ENCODE measurements around the gene ENTPD7.

Gene ENTPD7

DNA sequence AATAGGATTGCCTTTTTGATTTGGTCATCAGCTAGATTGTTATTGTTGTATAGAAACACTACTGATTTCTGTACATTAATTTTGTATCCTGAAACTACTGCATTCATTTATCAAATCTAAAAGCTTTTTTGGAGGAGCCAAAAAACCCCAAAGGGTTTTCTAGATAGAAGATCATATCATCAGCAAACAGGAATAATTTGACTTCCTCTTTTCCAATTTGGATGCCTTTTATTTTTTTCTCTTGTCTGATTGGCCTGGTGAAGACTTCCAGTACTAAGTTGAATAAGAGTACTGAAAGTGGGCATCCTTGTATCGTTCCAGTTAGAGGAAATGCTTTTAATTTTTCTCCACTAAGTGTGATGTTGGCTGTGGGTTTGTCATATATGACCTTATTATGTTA lies 10.6 kb upstream of the ENTPD7 start:
- TF ChIP-seq EP300 (IDR thresholded peaks at IDR 0.05; ENCODE audit: borderline replicate concordance) (no peak), RAD21 (IDR thresholded peaks at IDR 0.05; ENCODE audit: low read depth) (no peak), REST (IDR thresholded peaks at IDR 0.05; ENCODE audit: low read depth) (no peak), TEAD4 (IDR thresholded peaks at IDR 0.05) (no peak), CEBPB (IDR thresholded peaks at IDR 0.05) (no peak), FOXM1 (IDR thresholded peaks at IDR 0.05; ENCODE audit: borderline replicate concordance, low read depth) (no peak), NFIC (IDR thresholded peaks at IDR 0.05) (no peak)
- TF ChIP-seq, protein P1, sequence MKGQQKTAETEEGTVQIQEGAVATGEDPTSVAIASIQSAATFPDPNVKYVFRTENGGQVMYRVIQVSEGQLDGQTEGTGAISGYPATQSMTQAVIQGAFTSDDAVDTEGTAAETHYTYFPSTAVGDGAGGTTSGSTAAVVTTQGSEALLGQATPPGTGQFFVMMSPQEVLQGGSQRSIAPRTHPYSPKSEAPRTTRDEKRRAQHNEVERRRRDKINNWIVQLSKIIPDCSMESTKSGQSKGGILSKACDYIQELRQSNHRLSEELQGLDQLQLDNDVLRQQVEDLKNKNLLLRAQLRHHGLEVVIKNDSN (IDR thresholded peaks at IDR 0.05), result no peak

GRCh38 chr10:99652800-99653390 lies 6.4 kb upstream of the ENTPD7 start:
- TF ChIP-seq TAF1 (IDR thresholded peaks at IDR 0.05; ENCODE audit: low read depth) (no peak), YY1 (IDR thresholded peaks at IDR 0.05; ENCODE audit: low read depth) (no peak), TCF12 (IDR thresholded peaks at IDR 0.05; ENCODE audit: low read depth) (no peak), CEBPB (IDR thresholded peaks at IDR 0.05) (no peak), RAD21 (IDR thresholded peaks at IDR 0.05; ENCODE audit: low read depth) (no peak), TEAD4 (IDR thresholded peaks at IDR 0.05) (no peak), FOXM1 (IDR thresholded peaks at IDR 0.05; ENCODE audit: borderline replicate concordance, low read depth) (no peak), EP300 (IDR thresholded peaks at IDR 0.05; ENCODE audit: borderline replicate concordance) (no peak), CREB1 (IDR thresholded peaks at IDR 0.05; ENCODE audit: low read depth) (no peak), EGR1 (IDR thresholded peaks at IDR 0.05) (no peak), REST (IDR thresholded peaks at IDR 0.05; ENCODE audit: low read depth) (no peak), ZBTB7A (IDR thresholded peaks at IDR 0.05; ENCODE audit: low read depth) (no peak), NFIC (IDR thresholded peaks at IDR 0.05) (no peak)
- TF ChIP-seq, protein P2, sequence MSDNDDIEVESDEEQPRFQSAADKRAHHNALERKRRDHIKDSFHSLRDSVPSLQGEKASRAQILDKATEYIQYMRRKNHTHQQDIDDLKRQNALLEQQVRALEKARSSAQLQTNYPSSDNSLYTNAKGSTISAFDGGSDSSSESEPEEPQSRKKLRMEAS (IDR thresholded peaks at IDR 0.05), result no peak
- TF ChIP-seq, protein P1 (IDR thresholded peaks at IDR 0.05), result no peak

- TF ChIP-seq TEAD4 (IDR thresholded peaks at IDR 0.05) (no peak), RAD21 (IDR thresholded peaks at IDR 0.05; ENCODE audit: low read depth) (no peak), TAF1 (IDR thresholded peaks at IDR 0.05; ENCODE audit: low read depth) (no peak), CREB1 (IDR thresholded peaks at IDR 0.05; ENCODE audit: low read depth) (no peak), REST (IDR thresholded peaks at IDR 0.05; ENCODE audit: low read depth) (no peak), FOXM1 (IDR thresholded peaks at IDR 0.05; ENCODE audit: borderline replicate concordance, low read depth) (no peak), YY1 (IDR thresholded peaks at IDR 0.05; ENCODE audit: low read depth) (no peak), EGR1 (IDR thresholded peaks at IDR 0.05) (no peak), ZBTB7A (IDR thresholded peaks at IDR 0.05; ENCODE audit: low read depth) (no peak), TCF12 (IDR thresholded peaks at IDR 0.05; ENCODE audit: low read depth) (no peak), CEBPB (IDR thresholded peaks at IDR 0.05) (no peak), NFIC (IDR thresholded peaks at IDR 0.05) (no peak), EP300 (IDR thresholded peaks at IDR 0.05; ENCODE audit: borderline replicate concordance) (no peak)
- TF ChIP-seq, protein P2 (IDR thresholded peaks at IDR 0.05), result no peak
- TF ChIP-seq, protein P1 (IDR thresholded peaks at IDR 0.05), result no peak
These were observed 4.7 kb upstream of the ENTPD7 start for GRCh38 chr10:99654390-99655175.

Measured in Ishikawa (cell line).